WERI-Rb-1 (cell line): ENCODE results near the gene TEX19.

Experiments used
- DNase-seq: peaks from one replicate; pipeline ENCODE4 v3.0.0-alpha.2; 2020
- H3K27ac ChIP-seq: fragments of 250-450 bp; sonication (Bioruptor Pico); 2 replicates; pipeline ENCODE4 v1.5.1; 2020; ENCODE audit warnings: mild to moderate bottlenecking, moderate library complexity
- H3K27me3 ChIP-seq: fragments of 250-450 bp; sonication (Bioruptor Pico); 2 replicates; pipeline ENCODE4 v1.5.1; 2021; ENCODE audit warnings: mild to moderate bottlenecking, low read depth, moderate library complexity; ENCODE audit not compliant: insufficient read depth, severe bottlenecking
- H3K36me3 ChIP-seq: fragments of 250-450 bp; sonication (Bioruptor Pico); 2 replicates; pipeline ENCODE4 v1.5.1; 2020; ENCODE audit warnings: mild to moderate bottlenecking, moderate library complexity
- H3K4me3 ChIP-seq: 2 replicates; pipeline ENCODE4 v1.5.1; 2011; ENCODE audit warnings: low read depth, mild to moderate bottlenecking, control low read depth, low read length
- H3K9me3 ChIP-seq: fragments of 250-450 bp; sonication (Bioruptor Pico); 2 replicates; pipeline ENCODE4 v1.5.1; 2021; ENCODE audit warnings: mild to moderate bottlenecking, moderate library complexity; ENCODE audit not compliant: severe bottlenecking
- CTCF ChIP-seq: IDR thresholded peaks from 2 replicates; pipeline ENCODE4 v1.5.1; 2011; ENCODE audit warnings: low read depth, mild to moderate bottlenecking, control low read depth, inconsistent platforms, low read length

Gene TEX19

GRCh38 chr17:82365606-82366295 lies 6.7 kb downstream of the TEX19 start:
- TF ChIP-seq CTCF = no peak
- Histone ChIP-seq H3K27me3 (no peaks in the 10 kb centered on the region), H3K9me3 (no peaks in the 10 kb centered on the region), H3K4me3 (no peak overlapping the region), H3K27ac (peak overlapping the region; percentile 37), H3K36me3 (no peaks in the 10 kb centered on the region)
- DNase-seq = peak; percentile 69

GRCh38 chr17:82366749-82367148 lies 7.7 kb downstream of the TEX19 start:
- Histone ChIP-seq H3K27me3 (no peaks in the 10 kb centered on the region), H3K36me3 (no peaks in the 10 kb centered on the region), H3K9me3 (no peaks in the 10 kb centered on the region), H3K4me3 (no peak overlapping the region), H3K27ac (no peak overlapping the region)
- no peak for DNase-seq
- TF ChIP-seq CTCF = no peak

DNA sequence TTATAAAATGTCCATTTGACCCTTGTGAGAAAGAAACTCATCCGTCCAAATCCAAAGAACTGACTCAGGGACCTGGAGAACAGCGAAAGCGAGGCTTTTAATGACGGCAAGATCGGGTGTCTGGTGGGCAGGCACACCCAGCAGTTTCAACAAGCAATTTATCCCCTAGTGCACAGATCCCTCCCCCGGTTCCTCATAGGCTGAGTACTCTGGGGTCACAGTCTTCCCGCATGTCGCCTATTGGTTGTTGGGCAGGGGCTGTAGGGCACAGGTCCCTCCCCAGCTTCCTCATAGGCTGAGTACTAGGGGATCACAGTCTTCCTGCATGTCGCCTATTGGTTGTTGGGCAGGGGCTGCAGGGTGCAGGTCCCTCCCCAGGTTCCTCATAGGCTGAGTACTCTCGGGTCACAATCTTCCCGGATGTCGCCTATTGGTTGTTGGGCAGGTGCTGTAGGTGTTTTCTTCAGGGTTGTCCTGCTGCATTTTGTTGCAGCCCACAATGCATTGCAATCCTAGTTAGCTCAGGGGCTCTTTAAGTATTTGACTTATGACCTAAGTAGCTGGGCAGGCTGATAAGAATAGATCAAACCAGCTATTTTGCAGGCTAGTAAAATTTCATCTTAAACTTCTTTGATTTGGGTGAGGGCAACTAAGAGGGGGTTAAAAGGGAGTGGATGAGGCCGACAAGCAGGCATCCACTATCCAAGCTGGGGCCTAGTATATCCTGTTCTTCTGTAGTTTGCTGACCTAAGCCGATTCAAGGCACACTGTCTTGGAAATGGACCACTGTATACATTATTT lies 8.9 kb downstream of the TEX19 start:
- peak; percentile 68 for DNase-seq
- H3K27ac ChIP-seq = no peak overlapping the region
- no peaks in the 10 kb centered on the region for H3K9me3 ChIP-seq
- no peak for TF ChIP-seq CTCF
- no peak overlapping the region for H3K4me3 ChIP-seq
- H3K27me3 ChIP-seq = no peaks in the 10 kb centered on the region
- no peaks in the 10 kb centered on the region for H3K36me3 ChIP-seq

DNA sequence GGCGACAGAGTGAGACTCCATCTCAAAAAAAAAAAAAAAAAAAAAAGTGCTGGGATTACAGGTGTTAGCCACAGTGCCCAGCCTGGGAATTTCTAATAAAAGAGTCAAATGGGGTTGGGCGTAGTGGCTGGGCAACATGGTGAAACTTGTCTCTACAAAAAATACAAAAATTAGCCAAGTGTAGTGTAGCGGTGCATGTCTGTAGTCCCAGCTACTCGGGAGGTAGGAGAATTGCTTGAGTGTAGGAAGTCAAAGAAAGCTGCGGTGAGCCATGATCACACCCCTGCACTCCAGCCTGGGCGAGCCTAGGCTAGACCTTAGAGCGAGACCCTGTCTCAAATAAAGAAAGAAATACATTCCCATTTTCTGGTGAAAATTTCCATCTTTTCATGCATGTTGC lies 10.2 kb downstream of the TEX19 start:
- DNase-seq = no peak
- Histone ChIP-seq H3K36me3 (no peaks in the 10 kb centered on the region), H3K27ac (no peak overlapping the region), H3K4me3 (no peak overlapping the region), H3K9me3 (no peaks in the 10 kb centered on the region), H3K27me3 (no peaks in the 10 kb centered on the region)
- no peak for TF ChIP-seq CTCF

GRCh38 chr17:82370471-82371332 lies 11.7 kb downstream of the TEX19 start:
- no peak for DNase-seq
- H3K4me3 ChIP-seq = peak overlapping the region; percentile 42
- H3K27me3 ChIP-seq = no peaks in the 10 kb centered on the region
- TF ChIP-seq CTCF = no peak
- peak overlapping the region; percentile 55 for H3K27ac ChIP-seq
- H3K9me3 ChIP-seq = no peaks in the 10 kb centered on the region
- H3K36me3 ChIP-seq = no peaks in the 10 kb centered on the region
